ENCODE results near the gene ACTL8. TPM values are rescaled to one million over a fixed set of nuclear protein-coding genes. Genes with fewer than 3 reads are reported as not detected.

The ACTL8 gene
- polyA plus RNA-seq, 2 of the 4 experiments (the other 2 are of a cell fraction) = 0.30 to 1.3 TPM

DNA sequence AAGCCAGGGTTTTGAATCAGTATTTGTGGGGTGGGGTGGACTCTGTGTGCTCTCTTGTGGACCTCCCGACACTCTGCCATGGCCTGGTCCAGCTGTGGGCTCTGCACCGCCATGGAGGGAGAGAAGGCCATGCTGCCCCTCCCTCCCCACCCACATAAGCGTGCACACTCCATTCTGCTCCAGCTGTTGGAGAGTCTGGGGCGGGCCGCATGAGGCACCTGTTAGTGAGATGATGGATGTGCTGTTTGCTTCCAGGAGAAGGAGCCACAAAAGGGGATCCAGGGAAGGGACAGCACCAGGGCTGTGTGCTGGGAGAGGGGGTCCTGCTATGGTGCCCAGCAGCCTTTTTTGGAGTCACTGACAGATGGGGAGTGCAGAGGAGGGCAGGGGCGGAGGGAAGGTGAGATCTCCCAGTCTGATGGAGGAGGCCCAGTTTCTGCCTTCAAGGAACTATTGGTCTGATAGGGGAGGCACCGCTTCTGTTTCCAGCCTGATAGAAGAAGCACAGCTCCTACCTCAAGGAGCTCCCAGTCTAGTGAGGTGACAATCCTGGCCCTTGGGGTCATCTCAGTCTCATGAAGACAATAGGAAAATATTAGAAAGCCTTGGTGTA, 101.5 kb downstream of the ACTL8 start:
- Histone ChIP-seq H3K4me3 (no peak overlapping the region), H3K4me1 (no peaks in the 10 kb centered on the region; the same call in 2 of the 3 replicates), H3K4me2 (no peak overlapping the region), H3K27ac (no peak overlapping the region), H3K9me3 (no peaks in the 10 kb centered on the region)
- no peak for DNase-seq (ENCODE audit: low read depth in 1 of 2, low spot score in 1 of 2)
- ChIA-PET POLR2A (interaction anchor here (0.6 kb wide), 1 partner anchor 19 kb away, joined by 4 read pairs; no protein-coding TSS in a partner anchor), CTCF (no interaction called here)
- TF ChIP-seq PBX3 (IDR thresholded peaks at IDR 0.05) (no peak), SMC3 (IDR thresholded peaks at IDR 0.05) (no peak), CTCF (IDR thresholded peaks at IDR 0.05) (no peak), TP53 (CRISPR knock-in tag; IDR thresholded peaks at IDR 0.05) (no peak), EP300 (IDR thresholded peaks at IDR 0.05) (no peak), CBX8 (IDR thresholded peaks at IDR 0.05) (no peak), ZC3H11A (IDR thresholded peaks at IDR 0.05) (no peak)
- TF ChIP-seq, protein P1, sequence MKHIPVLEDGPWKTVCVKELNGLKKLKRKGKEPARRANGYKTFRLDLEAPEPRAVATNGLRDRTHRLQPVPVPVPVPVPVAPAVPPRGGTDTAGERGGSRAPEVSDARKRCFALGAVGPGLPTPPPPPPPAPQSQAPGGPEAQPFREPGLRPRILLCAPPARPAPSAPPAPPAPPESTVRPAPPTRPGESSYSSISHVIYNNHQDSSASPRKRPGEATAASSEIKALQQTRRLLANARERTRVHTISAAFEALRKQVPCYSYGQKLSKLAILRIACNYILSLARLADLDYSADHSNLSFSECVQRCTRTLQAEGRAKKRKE (CRISPR knock-in tag; IDR thresholded peaks at IDR 0.05; ENCODE audit: low read depth) = no peak
- WGBS (ENCODE audit: missing lambda C conversion rate) = 59% methylated on average over 2 of the region's 7 CpGs
- FAIRE-seq = no peak
- ATAC-seq = no peak

DNA sequence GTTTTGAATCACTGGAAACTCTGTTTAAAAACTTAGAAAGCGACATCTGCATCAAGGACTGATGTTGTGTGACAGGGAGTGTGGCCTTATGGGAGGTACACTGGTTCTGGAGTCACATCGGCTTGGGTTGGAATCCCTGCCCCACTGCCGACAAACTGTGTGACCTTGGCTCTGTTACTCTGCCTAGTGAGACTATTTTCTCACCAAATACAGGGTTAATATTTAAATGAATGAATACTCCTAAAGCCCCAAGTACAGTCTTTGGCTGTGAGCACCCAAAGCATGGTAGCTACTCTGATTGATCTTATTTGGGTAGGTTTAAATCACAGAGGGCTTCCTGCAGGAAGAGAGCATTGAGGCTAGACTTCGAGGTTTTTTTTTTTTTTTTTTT, 102.0 kb downstream of the ACTL8 start:
- Histone ChIP-seq H3K9me3 (no peaks in the 10 kb centered on the region), H3K4me3 (no peak overlapping the region), H3K4me1 (no peaks in the 10 kb centered on the region; the same call in 2 of the 3 replicates), H3K4me2 (no peak overlapping the region), H3K27ac (no peak overlapping the region)
- no peak for ATAC-seq
- ChIA-PET POLR2A (interaction anchor here (0.6 kb wide), 1 partner anchor 18 kb away, joined by 4 read pairs; no protein-coding TSS in a partner anchor), CTCF (interaction anchor here (1.0 kb wide), 1 partner anchor 29 kb away, joined by 4 read pairs; no protein-coding TSS in a partner anchor)
- DNase-seq (ENCODE audit: low read depth in 1 of 2, low spot score in 1 of 2) = no peak
- 25% methylated on average over 4 of the region's 4 CpGs for WGBS (ENCODE audit: missing lambda C conversion rate)
- FAIRE-seq = no peak
- TF ChIP-seq RNF2 (IDR thresholded peaks at IDR 0.05; ENCODE audit: borderline replicate concordance, low read depth) (no peak), FOXS1 (CRISPR knock-in tag; IDR thresholded peaks at IDR 0.05) (no peak), ZNF302 (CRISPR knock-in tag; IDR thresholded peaks at IDR 0.05) (no peak)
- TF ChIP-seq, protein P2, sequence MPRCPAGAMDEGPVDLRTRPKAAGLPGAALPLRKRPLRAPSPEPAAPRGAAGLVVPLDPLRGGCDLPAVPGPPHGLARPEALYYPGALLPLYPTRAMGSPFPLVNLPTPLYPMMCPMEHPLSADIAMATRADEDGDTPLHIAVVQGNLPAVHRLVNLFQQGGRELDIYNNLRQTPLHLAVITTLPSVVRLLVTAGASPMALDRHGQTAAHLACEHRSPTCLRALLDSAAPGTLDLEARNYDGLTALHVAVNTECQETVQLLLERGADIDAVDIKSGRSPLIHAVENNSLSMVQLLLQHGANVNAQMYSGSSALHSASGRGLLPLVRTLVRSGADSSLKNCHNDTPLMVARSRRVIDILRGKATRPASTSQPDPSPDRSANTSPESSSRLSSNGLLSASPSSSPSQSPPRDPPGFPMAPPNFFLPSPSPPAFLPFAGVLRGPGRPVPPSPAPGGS (IDR thresholded peaks at IDR 0.05) = no peak

- ATAC-seq = peak in 1 of 2 experiments; percentile 30; a peak in 1 of 6 replicates
- POLR2A ChIA-PET = no interaction called here
- no peak for FAIRE-seq
- TF ChIP-seq JUN (IDR thresholded peaks at IDR 0.05) (no peak), CTCF (IDR thresholded peaks at IDR 0.05) (no peak), CHD4 (IDR thresholded peaks at IDR 0.05; ENCODE audit: borderline replicate concordance) (no peak), RCOR1 (IDR thresholded peaks at IDR 0.05; ENCODE audit: low read depth, low read length) (no peak), NPAS2 (CRISPR knock-in tag; IDR thresholded peaks at IDR 0.05; ENCODE audit: borderline replicate concordance) (no peak), PHF8 (IDR thresholded peaks at IDR 0.05; ENCODE audit: borderline replicate concordance, low read depth) (no peak), FOSB (CRISPR knock-in tag; IDR thresholded peaks at IDR 0.05) (no peak), ZSCAN20 (CRISPR knock-in tag; IDR thresholded peaks at IDR 0.05) (no peak), BHLHE40 (IDR thresholded peaks at IDR 0.05; ENCODE audit: low read depth, low read length) (no peak)
- TF ChIP-seq, protein P2 (IDR thresholded peaks at IDR 0.05) = no peak
- TF ChIP-seq, protein P1 (CRISPR knock-in tag; IDR thresholded peaks at IDR 0.05; ENCODE audit: low read depth) = no peak
Observed at GRCh38 chr1:17857996-17858395, 102.9 kb downstream of the ACTL8 start.

More at GRCh38 chr1:17857996-17858395, 102.9 kb downstream of the ACTL8 start:
- Histone ChIP-seq H3K9me3 (no peaks in the 10 kb centered on the region), H3K27ac (no peak overlapping the region), H3K4me3 (no peak overlapping the region), H3K4me1 (no peaks in the 10 kb centered on the region; the same call in 2 of the 3 replicates), H3K4me2 (no peak overlapping the region)
- CTCF ChIA-PET = interaction anchor here (1.0 kb wide), 2 partner anchors 13 to 30 kb away, joined by 3 to 4 read pairs; no protein-coding TSS in a partner anchor
- no peak for DNase-seq (ENCODE audit: low read depth in 1 of 2, low spot score in 1 of 2)
- 69% methylated on average over 5 of the region's 5 CpGs for WGBS (ENCODE audit: missing lambda C conversion rate)
